Fibroblast of lung (primary cell): ENCODE results near the gene SFT2D3. TPM values are rescaled to one million over a fixed set of nuclear protein-coding genes. Genes with fewer than 3 reads are reported as not detected.

Experiments
- DNase-seq, 2 donors: peaks; one replicate each; pipeline versions ENCODE4 v3.0.0 to v3.0.0-alpha.2; 2010; ENCODE audit warnings: low read depth in 2 of 2
- H2AFZ ChIP-seq: 2 replicates; pipeline ENCODE4 v1.5.1; 2012; ENCODE audit warnings: low read length, control low read depth, inconsistent platforms
- H3K27ac ChIP-seq: 2 replicates; pipeline ENCODE4 v1.5.1; 2011; ENCODE audit warnings: low read length, control low read depth; ENCODE audit not compliant: insufficient read depth
- H3K27me3 ChIP-seq: 2 replicates; pipeline ENCODE4 v1.5.1; 2011; ENCODE audit warnings: mild to moderate bottlenecking, low read length; ENCODE audit not compliant: control insufficient read depth, insufficient read depth
- H3K36me3 ChIP-seq: 2 replicates; pipeline ENCODE4 v1.5.1; 2011; ENCODE audit warnings: low read length; ENCODE audit not compliant: control insufficient read depth, insufficient read depth
- H3K4me1 ChIP-seq: 2 replicates; pipeline ENCODE4 v1.5.1; 2011; ENCODE audit warnings: low read length; ENCODE audit not compliant: control insufficient read depth, insufficient read depth; ENCODE audit errors: extremely low read depth
- H3K4me2 ChIP-seq: 2 replicates; pipeline ENCODE4 v1.5.1; 2011; ENCODE audit warnings: low read length, control low read depth; ENCODE audit not compliant: insufficient read depth; ENCODE audit errors: extremely low read depth
- H3K4me3 ChIP-seq, 4 experiments: fragments of 200-600 bp in 1 of 4; sonication (generic) in 1 of 4; replicated peaks in 1 of 4; 2 replicates each; pipeline ENCODE4 v1.5.1; 2011 to 2016; ENCODE audit warnings: low read length in 4 of 4, low read depth in 3 of 4, mild to moderate bottlenecking in 3 of 4, control low read depth in 2 of 4, inconsistent platforms in 1 of 4, mixed read lengths in 1 of 4; ENCODE audit not compliant: insufficient read depth in 1 of 4; ENCODE audit errors: control extremely low read depth in 1 of 4
- H3K79me2 ChIP-seq: 2 replicates; pipeline ENCODE4 v1.5.1; 2012; ENCODE audit warnings: mild to moderate bottlenecking, low read length, inconsistent platforms; ENCODE audit not compliant: control insufficient read depth, insufficient read depth
- H3K9ac ChIP-seq: 2 replicates; pipeline ENCODE4 v1.5.1; 2011; ENCODE audit warnings: mild to moderate bottlenecking, low read length, control low read depth; ENCODE audit not compliant: insufficient read depth
- H3K9me3 ChIP-seq: 2 replicates; pipeline ENCODE4 v1.5.1; 2012; ENCODE audit warnings: low read depth, low read length; ENCODE audit not compliant: control insufficient read depth, insufficient read depth
- H4K20me1 ChIP-seq: 2 replicates; pipeline ENCODE4 v1.5.1; 2011; ENCODE audit warnings: low read length; ENCODE audit not compliant: control insufficient read depth, insufficient read depth; ENCODE audit errors: extremely low read depth
- CTCF ChIP-seq, 2 donors: IDR thresholded peaks in 1 of 2; conservative IDR thresholded peaks in 1 of 2; 1 replicate in 1 of 2; 2 replicates in 1 of 2; pipeline ENCODE4 v1.5.1; 2011 to 2012; ENCODE audit warnings: low read length in 2 of 2, control low read depth in 1 of 2, inconsistent platforms in 1 of 2, low read depth in 1 of 2, mild to moderate bottlenecking in 1 of 2
- EZH2 ChIP-seq: IDR thresholded peaks from 2 replicates; pipeline ENCODE4 v1.5.1; 2012; ENCODE audit warnings: low read length, control low read depth, mild to moderate bottlenecking; ENCODE audit errors: missing control alignments
- polyA plus RNA-seq, 2 donors: library from polyadenylated mRNA; depleted of rRNA in 1 of 2; stranded (reverse) in 1 of 2; unstranded in 1 of 2; fragments of >200 nt; gene quantifications; 2 replicates each; pipeline ENCODE4 v1.2.1, GENCODE V29; 2011 to 2012; ENCODE audit warnings: missing spikeins in 1 of 2
- total RNA-seq: library from RNA; depleted of rRNA; stranded (reverse); fragments of >200 nt; gene quantifications from 2 replicates; pipeline ENCODE4 v1.2.1, GENCODE V29; 2014

SFT2D3 gene
- total and polyA plus RNA-seq, 2 donors (not counting 1 experiment from before 2014, with no cell fraction given), result 4.1 to 5.5 TPM

DNA sequence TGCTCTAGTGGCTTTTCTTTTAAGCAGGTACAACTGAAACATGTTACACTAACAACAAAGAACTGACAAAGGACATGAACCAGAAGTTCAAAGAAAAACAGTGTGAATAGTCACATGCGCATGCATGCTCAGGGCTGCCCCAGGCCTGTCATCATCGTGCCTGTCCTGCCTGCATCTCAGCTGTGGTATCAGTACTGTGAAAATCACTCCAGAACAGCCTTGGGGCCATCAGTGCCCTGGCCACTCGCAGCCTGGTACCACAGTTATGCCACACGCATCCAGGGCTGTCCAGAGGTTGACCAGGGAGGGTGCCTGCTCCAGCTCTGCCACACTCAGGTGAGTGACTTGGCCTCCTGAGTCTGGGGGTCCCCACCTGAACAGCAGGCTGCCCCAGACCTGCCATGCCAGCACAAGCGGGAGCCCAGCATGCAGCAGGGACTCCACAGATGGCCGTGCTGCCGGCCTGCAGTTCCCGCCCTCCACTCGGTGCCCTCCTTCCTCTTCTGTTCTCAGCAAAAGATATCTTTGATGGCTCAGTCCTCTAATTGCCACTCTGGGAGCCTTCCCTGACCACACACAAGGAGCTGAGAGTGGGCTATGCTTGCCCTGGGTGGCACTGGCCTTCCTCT is 38.2 kb upstream of the SFT2D3 start:
- Histone ChIP-seq H3K27ac (no peak overlapping the region), H3K4me2 (no peak overlapping the region), H3K4me3 (no peak overlapping the region), H3K9me3 (no peaks in the 10 kb centered on the region), H4K20me1 (no peaks in the 10 kb centered on the region), H3K4me1 (peaks cover 3% of the 10 kb centered on the region), H3K27me3 (peaks cover 31% of the 10 kb centered on the region), H3K9ac (no peak overlapping the region), H3K36me3 (no peaks in the 10 kb centered on the region), H2AFZ (no peak overlapping the region), H3K79me2 (no peaks in the 10 kb centered on the region)
- TF ChIP-seq EZH2, result no peak
- TF ChIP-seq CTCF (conservative IDR thresholded peaks at IDR 0.05 in 1 of 2, IDR thresholded peaks at IDR 0.05 in 1 of 2; ENCODE audit: low read depth in 1 of 2, low read length in 2 of 2), result no peak
- DNase-seq, result no peak

DNA sequence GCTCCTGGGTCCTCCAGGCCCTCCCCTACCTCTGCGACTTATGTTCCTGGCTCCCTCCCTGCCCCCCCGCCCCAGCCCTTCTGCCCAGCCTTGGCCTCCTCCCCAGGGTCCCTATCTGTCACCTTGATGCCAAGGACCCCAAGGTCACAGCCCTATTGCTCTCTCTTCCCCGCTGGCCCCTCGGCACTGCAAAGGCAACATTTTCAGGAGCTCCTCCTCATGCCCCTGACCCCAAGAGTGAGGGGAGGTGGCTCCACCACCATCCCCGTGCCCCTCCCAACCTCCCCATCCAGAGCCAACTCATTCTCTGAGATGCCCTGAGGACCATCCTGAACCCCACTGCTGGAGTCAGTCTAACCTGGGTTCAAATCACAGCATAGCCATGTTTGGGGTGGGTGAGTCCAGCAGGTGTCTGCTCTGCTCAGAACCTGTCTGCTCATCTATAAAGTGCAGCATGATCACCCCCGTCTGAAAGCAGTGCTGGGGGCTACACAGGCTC is 37.7 kb upstream of the SFT2D3 start:
- Histone ChIP-seq H3K9me3 (no peaks in the 10 kb centered on the region), H3K36me3 (no peaks in the 10 kb centered on the region), H3K4me2 (no peak overlapping the region), H3K9ac (no peak overlapping the region), H3K27ac (no peak overlapping the region), H3K4me1 (peaks cover 3% of the 10 kb centered on the region), H2AFZ (no peak overlapping the region), H3K27me3 (peaks cover 31% of the 10 kb centered on the region), H4K20me1 (no peaks in the 10 kb centered on the region), H3K4me3 (no peak overlapping the region), H3K79me2 (no peaks in the 10 kb centered on the region)
- no peak for DNase-seq
- TF ChIP-seq CTCF (conservative IDR thresholded peaks at IDR 0.05 in 1 of 2, IDR thresholded peaks at IDR 0.05 in 1 of 2; ENCODE audit: low read depth in 1 of 2, low read length in 2 of 2) (no peak), EZH2 (no peak)

DNA sequence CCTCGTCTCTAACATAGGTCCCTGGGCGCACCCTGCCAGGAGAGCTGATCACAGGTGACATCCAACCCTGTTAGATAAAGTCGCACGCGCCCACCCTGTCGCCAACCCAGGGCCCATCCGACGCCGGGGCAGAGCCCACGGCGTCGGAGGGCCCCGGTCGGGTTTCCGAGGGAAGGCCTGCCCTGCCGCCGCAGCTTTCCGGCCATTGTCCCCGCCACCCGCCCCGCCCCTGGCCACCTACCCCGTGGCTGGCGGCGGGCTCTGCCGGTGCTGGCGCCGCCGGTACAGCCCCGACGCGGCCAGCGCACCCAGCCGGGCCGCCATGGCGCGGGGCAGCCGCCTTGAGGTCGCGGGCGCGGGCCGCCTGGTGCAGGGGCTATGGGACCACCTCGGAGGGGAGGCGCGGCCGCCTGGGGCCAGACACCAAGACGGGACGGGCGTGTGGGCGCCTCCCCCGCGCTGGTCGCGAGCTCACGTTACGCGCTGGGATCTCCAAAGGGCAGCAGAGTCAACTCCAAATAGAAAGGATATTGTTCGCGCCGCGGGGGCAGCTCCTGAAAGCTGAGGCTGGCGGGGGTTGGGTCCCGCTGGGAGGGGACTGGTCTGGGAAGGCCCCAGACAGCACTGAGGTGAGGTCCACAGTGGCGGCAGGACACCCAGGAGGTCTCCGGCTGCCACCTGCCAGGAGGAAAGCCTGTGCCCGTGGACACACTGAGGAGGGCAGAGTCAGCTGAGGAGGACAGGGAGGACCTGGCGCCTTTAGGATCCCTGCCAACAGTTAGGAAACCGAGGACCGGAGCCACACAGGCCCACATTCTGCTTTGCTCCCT is 37.0 kb upstream of the SFT2D3 start:
- no peaks in the 10 kb centered on the region for H3K79me2 ChIP-seq
- no peak overlapping the region for H3K4me3 ChIP-seq
- peak overlapping the region; percentile 13 for H3K4me2 ChIP-seq
- H3K9ac ChIP-seq, result no peak overlapping the region
- no peak overlapping the region for H3K27ac ChIP-seq
- no peaks in the 10 kb centered on the region for H3K9me3 ChIP-seq
- peaks cover 3% of the 10 kb centered on the region for H3K4me1 ChIP-seq
- no peak for DNase-seq
- H3K36me3 ChIP-seq, result no peaks in the 10 kb centered on the region
- peaks cover 31% of the 10 kb centered on the region for H3K27me3 ChIP-seq
- no peaks in the 10 kb centered on the region for H4K20me1 ChIP-seq
- TF ChIP-seq CTCF (conservative IDR thresholded peaks at IDR 0.05 in 1 of 2, IDR thresholded peaks at IDR 0.05 in 1 of 2; ENCODE audit: low read depth in 1 of 2, low read length in 2 of 2), result no peak
- no peak for TF ChIP-seq EZH2
- H2AFZ ChIP-seq, result no peak overlapping the region
